ENCODE data around the gene TRIP11. TPM values are rescaled to one million over a fixed set of nuclear protein-coding genes. Genes with fewer than 3 reads are reported as not detected.

The TRIP11 gene
- total RNA-seq, 1 donor from 2014 or later, result 49.7 TPM

- no peak for DNase-seq
- H3K36me3 ChIP-seq, result no peaks in the 10 kb centered on the region
- intact Hi-C loops (cut with micrococcal nuclease), result no loop called here
- H3K9me3 ChIP-seq (replicated peaks), result no peaks in the 10 kb centered on the region
- no peak for TF ChIP-seq CTCF (IDR thresholded peaks at IDR 0.05; ENCODE audit: borderline replicate concordance)
- H3K4me3 ChIP-seq, result no peak overlapping the region
- no peak overlapping the region for H3K27ac ChIP-seq (replicated peaks)
- H3K27me3 ChIP-seq (ENCODE audit: low read depth), result peaks cover 64% of the 10 kb centered on the region
- peaks cover under 1% of the 10 kb centered on the region for H3K4me1 ChIP-seq
Observed at GRCh38 chr14:91953170-91953985, 86.5 kb downstream of the TRIP11 start.

GRCh38 chr14:91947475-91948184, 92.2 kb downstream of the TRIP11 start, which contains the start of gene FBLN5:
FBLN5 (minus strand) TSS chr14:91947694; CDS start chr14:91947229, 465 bp downstream.
- H3K36me3 ChIP-seq, result no peaks in the 10 kb centered on the region
- H3K9me3 ChIP-seq (replicated peaks), result no peaks in the 10 kb centered on the region
- H3K27me3 ChIP-seq (ENCODE audit: low read depth), result peaks cover 80% of the 10 kb centered on the region
- TF ChIP-seq CTCF (IDR thresholded peaks at IDR 0.05; ENCODE audit: borderline replicate concordance), result no peak
- peak; percentile 74 for DNase-seq
- H3K4me3 ChIP-seq, result peak within 1 kb of the TSS; percentile 71
- peaks cover 14% of the 10 kb centered on the region for H3K4me1 ChIP-seq
- intact Hi-C loops (cut with micrococcal nuclease), result no loop called here
- peak within 1 kb of the TSS; percentile 82 for H3K27ac ChIP-seq (replicated peaks)

- no peak for TF ChIP-seq CTCF (IDR thresholded peaks at IDR 0.05; ENCODE audit: borderline replicate concordance)
- intact Hi-C loops (cut with micrococcal nuclease), result no loop called here
- Histone ChIP-seq H3K4me1 (peaks cover 19% of the 10 kb centered on the region), H3K36me3 (no peaks in the 10 kb centered on the region), H3K27me3 (ENCODE audit: low read depth) (peaks cover 76% of the 10 kb centered on the region), H3K4me3 (peak overlapping the region; percentile 71), H3K27ac (replicated peaks) (peak overlapping the region; percentile 82), H3K9me3 (replicated peaks) (no peaks in the 10 kb centered on the region)
- DNase-seq, result peak; percentile 31
Observed at GRCh38 chr14:91946622-91947474, 93.0 kb downstream of the TRIP11 start.

- DNase-seq, result no peak
- intact Hi-C loops (cut with micrococcal nuclease), result no loop called here
Observed at GRCh38 chr14:91945751-91946621, 93.9 kb downstream of the TRIP11 start.

More at GRCh38 chr14:91945751-91946621, 93.9 kb downstream of the TRIP11 start:
- H3K27me3 ChIP-seq (ENCODE audit: low read depth), result peaks cover 75% of the 10 kb centered on the region
- peaks cover 20% of the 10 kb centered on the region for H3K4me1 ChIP-seq
- no peaks in the 10 kb centered on the region for H3K9me3 ChIP-seq (replicated peaks)
- no peak for TF ChIP-seq CTCF (IDR thresholded peaks at IDR 0.05; ENCODE audit: borderline replicate concordance)
- peak overlapping the region; percentile 82 for H3K27ac ChIP-seq (replicated peaks)
- H3K36me3 ChIP-seq, result no peaks in the 10 kb centered on the region
- H3K4me3 ChIP-seq, result peak overlapping the region; percentile 71
